Kidney epithelial cell (primary cell): Measurements from ENCODE around the gene NNT. TPM values are rescaled to one million over a fixed set of nuclear protein-coding genes. Genes with fewer than 3 reads are reported as not detected.

Experiments
- DNase-seq: peaks from one replicate; pipeline ENCODE4 v3.0.0-alpha.2; 2010; ENCODE audit warnings: low read depth
- H3K27me3 ChIP-seq: 2 replicates; pipeline ENCODE4 v1.6.0; 2011; ENCODE audit warnings: low read length; ENCODE audit not compliant: control insufficient read depth, insufficient read depth
- H3K36me3 ChIP-seq: 2 replicates; pipeline ENCODE4 v1.5.1; 2011; ENCODE audit warnings: low read length; ENCODE audit not compliant: control insufficient read depth, insufficient read depth
- H3K4me3 ChIP-seq: 2 replicates; pipeline ENCODE4 v1.5.1; 2011; ENCODE audit warnings: low read depth, mild to moderate bottlenecking, control low read depth, low read length
- total RNA-seq: library from RNA; depleted of rRNA; stranded (reverse); fragments of >200 nt; gene quantifications from 2 replicates; pipeline ENCODE4 v1.2.3, GENCODE V29; 2015
- TF ChIP-seq, protein P1 (sequence below): IDR thresholded peaks from 2 replicates; pipeline ENCODE4 v1.5.1; 2011; ENCODE audit warnings: mild to moderate bottlenecking, moderate library complexity, low read length, control low read depth, inconsistent platforms; ENCODE audit not compliant: insufficient read depth, poor library complexity, severe bottlenecking

The NNT gene
- total RNA-seq, 1 donor from 2014 or later, result 41.4 TPM

GRCh38 chr5:43581398-43581797 is 21.6 kb upstream of the NNT start:
- H3K27me3 ChIP-seq, result no peaks in the 10 kb centered on the region
- DNase-seq, result no peak
- TF ChIP-seq, protein P1, sequence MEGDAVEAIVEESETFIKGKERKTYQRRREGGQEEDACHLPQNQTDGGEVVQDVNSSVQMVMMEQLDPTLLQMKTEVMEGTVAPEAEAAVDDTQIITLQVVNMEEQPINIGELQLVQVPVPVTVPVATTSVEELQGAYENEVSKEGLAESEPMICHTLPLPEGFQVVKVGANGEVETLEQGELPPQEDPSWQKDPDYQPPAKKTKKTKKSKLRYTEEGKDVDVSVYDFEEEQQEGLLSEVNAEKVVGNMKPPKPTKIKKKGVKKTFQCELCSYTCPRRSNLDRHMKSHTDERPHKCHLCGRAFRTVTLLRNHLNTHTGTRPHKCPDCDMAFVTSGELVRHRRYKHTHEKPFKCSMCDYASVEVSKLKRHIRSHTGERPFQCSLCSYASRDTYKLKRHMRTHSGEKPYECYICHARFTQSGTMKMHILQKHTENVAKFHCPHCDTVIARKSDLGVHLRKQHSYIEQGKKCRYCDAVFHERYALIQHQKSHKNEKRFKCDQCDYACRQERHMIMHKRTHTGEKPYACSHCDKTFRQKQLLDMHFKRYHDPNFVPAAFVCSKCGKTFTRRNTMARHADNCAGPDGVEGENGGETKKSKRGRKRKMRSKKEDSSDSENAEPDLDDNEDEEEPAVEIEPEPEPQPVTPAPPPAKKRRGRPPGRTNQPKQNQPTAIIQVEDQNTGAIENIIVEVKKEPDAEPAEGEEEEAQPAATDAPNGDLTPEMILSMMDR, result no peak
- H3K36me3 ChIP-seq, result no peaks in the 10 kb centered on the region
- H3K4me3 ChIP-seq, result no peak overlapping the region

DNA sequence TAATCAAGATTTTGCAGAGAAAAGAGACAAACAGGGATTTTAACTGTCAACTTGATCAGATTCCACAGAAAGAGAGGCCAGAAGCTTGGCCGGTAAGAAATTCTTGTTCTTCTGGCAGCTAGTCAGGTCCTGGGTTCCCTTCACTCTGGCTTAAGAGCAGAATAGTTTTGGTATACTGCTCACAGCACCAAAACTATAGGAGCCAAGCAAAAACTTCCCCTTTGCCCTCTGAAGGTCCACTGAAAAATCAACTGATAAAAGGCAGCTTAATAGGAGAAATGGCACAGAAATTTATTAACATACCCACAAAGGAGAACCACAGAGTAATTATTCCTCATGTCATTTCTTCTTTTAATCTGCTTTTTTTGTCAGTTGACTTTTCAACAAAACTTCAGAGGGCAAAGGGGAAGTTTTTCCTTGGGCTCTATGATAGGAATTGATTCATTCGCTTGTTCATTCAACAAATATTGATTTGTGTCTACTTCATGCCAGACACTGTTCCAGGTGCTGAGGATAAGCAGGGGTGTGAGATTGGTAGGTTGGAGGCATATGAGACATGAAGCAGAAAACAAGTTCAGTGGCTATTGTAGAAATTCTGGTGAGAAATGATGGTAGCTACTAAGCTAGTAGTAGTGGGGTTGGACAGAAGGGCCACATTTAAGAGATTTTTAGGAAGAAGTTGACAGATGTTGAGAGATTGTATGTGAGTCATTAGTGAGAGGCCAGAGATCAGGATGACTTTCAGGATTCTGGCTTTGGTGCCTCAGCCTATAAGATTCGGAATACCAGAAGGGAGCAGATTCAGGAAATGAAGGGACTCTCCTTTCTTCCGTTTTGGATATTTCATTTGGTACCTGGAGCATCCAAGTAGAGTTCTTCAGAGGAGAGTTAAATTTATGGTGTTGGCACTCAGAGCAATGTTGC is 20.6 kb upstream of the NNT start:
- no peaks in the 10 kb centered on the region for H3K27me3 ChIP-seq
- no peaks in the 10 kb centered on the region for H3K36me3 ChIP-seq
- TF ChIP-seq, protein P1, result no peak
- no peak overlapping the region for H3K4me3 ChIP-seq
- no peak for DNase-seq

DNA sequence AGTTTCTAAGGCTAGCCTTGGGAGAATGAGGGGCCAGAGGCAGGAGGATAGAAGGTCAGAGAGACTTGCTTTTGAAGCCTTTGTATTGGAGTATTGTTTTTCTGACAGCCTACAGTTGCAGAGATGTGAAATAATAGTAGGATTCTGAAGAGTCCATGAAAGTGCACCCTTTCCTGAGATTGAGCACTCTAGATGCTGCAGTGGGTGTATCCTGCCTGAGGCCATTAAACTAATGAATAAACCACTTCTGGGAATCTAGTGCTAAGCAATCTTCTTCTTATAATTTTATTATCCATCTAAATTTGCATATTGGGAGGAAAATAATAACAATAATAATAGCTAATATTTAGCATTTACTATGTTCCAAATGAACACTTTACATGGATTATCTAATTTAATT is 19.3 kb upstream of the NNT start:
- no peak overlapping the region for H3K4me3 ChIP-seq
- no peak for DNase-seq
- TF ChIP-seq, protein P1, result no peak
- no peaks in the 10 kb centered on the region for H3K27me3 ChIP-seq
- H3K36me3 ChIP-seq, result no peaks in the 10 kb centered on the region

- Histone ChIP-seq H3K27me3 (no peaks in the 10 kb centered on the region), H3K4me3 (no peak overlapping the region), H3K36me3 (no peaks in the 10 kb centered on the region)
- DNase-seq, result no peak
- TF ChIP-seq, protein P1, result no peak
These were observed 18.7 kb upstream of the NNT start for GRCh38 chr5:43584166-43584699.

DNA sequence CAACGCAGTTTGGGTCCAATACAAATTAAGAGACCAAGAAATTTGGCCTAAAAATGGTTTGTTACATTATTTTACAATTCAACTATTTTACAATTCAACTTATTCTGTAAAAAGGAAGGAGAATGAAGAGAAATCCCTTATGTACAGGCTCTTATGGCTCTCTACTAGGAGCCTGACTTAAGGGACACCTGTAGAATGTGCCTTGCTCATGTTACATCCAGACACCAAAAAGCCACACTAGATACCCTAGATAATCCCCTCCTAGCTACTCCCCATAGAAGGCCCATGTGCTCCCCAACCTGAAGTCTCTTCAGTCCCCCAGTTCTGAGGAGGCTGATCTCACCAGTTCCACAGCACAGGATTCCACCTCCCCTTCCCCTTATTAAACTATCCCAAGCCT is 14.1 kb upstream of the NNT start:
- Histone ChIP-seq H3K36me3 (no peaks in the 10 kb centered on the region), H3K27me3 (no peaks in the 10 kb centered on the region), H3K4me3 (no peak overlapping the region)
- DNase-seq, result no peak
- TF ChIP-seq, protein P1, result no peak

GRCh38 chr5:43589310-43589709 is 13.7 kb upstream of the NNT start:
- TF ChIP-seq, protein P1, result no peak
- no peaks in the 10 kb centered on the region for H3K27me3 ChIP-seq
- no peak for DNase-seq

More at GRCh38 chr5:43589310-43589709, 13.7 kb upstream of the NNT start:
- Histone ChIP-seq H3K36me3 (no peaks in the 10 kb centered on the region), H3K4me3 (no peak overlapping the region)
